A673 (cell line): Measurements from ENCODE around the gene CRISPLD2. TPM values are rescaled to one million over a fixed set of nuclear protein-coding genes. Genes with fewer than 3 reads are reported as not detected.

ENCODE experiments used
- BruUV-seq: library from RNA; stranded (reverse); fragments of 400-500 nt; replicated peaks from 2 replicates; lab custom pipeline; 2021; lab: Mats Ljungman, UMichigan
- CTCF ChIA-PET: fragments of 300-600 bp; sonication (Branson Sonifier 250); formaldehyde crosslinking; loops from one replicate; lab custom pipeline; 2022; ENCODE audit warnings: antibody characterized with exemption; lab: Charles Lee
- POLR2A ChIA-PET: fragments of 300-600 bp; sonication (Branson Sonifier 250); formaldehyde crosslinking; loops from one replicate; lab custom pipeline; 2022; ENCODE audit warnings: antibody characterized with exemption; ENCODE audit not compliant: low non-redundant PET; lab: Charles Lee
- DNase-seq: peaks from one replicate; pipeline ENCODE4 v3.0.0-alpha.2; 2015; ENCODE audit warnings: low spot score
- H3K27ac ChIP-seq: fragments of 200-600 bp; sonication (generic); 2 replicates; pipeline ENCODE4 v1.5.1; 2016; ENCODE audit warnings: mixed run types, low read depth, mild to moderate bottlenecking, mixed read lengths, antibody characterized with exemption, low read length; ENCODE audit not compliant: poor library complexity, severe bottlenecking
- H3K27me3 ChIP-seq: fragments of 200-600 bp; sonication (generic); replicated peaks from 2 replicates; pipeline ENCODE4 v1.6.1; 2017; ENCODE audit warnings: mixed run types, low read depth, mild to moderate bottlenecking, mixed read lengths, antibody characterized with exemption, low read length; ENCODE audit not compliant: insufficient read depth, poor library complexity
- H3K36me3 ChIP-seq: fragments of 200-600 bp; sonication (generic); 2 replicates; pipeline ENCODE4 v1.6.1; 2016; ENCODE audit warnings: mixed run types, mild to moderate bottlenecking, mixed read lengths, antibody characterized with exemption, low read length; ENCODE audit not compliant: insufficient read depth, poor library complexity, severe bottlenecking
- H3K4me1 ChIP-seq: fragments of 200-600 bp; sonication (generic); 2 replicates; pipeline ENCODE4 v1.6.1; 2017; ENCODE audit warnings: mixed run types, mild to moderate bottlenecking, mixed read lengths, antibody characterized with exemption, low read length; ENCODE audit not compliant: insufficient read depth, poor library complexity, severe bottlenecking
- H3K4me3 ChIP-seq: fragments of 200-600 bp; sonication (generic); 2 replicates; pipeline ENCODE4 v1.5.1; 2016; ENCODE audit warnings: low read depth, mixed run types, mild to moderate bottlenecking, mixed read lengths, low read length; ENCODE audit not compliant: poor library complexity, severe bottlenecking
- H3K9me3 ChIP-seq: fragments of 200-600 bp; sonication (generic); 2 replicates; pipeline ENCODE4 v1.6.1; 2016; ENCODE audit warnings: mixed run types, low read depth, mild to moderate bottlenecking, mixed read lengths, antibody characterized with exemption, low read length; ENCODE audit not compliant: poor library complexity, severe bottlenecking
- EZH2 ChIP-seq: fragments of 200-600 bp; sonication (generic); IDR thresholded peaks from 2 replicates; pipeline ENCODE4 v1.6.1; 2017; ENCODE audit warnings: borderline replicate concordance, low read depth, mild to moderate bottlenecking, mixed read lengths, antibody characterized with exemption, low read length; ENCODE audit not compliant: poor library complexity, severe bottlenecking
- intact Hi-C: fragments of 100-400 bp; cut with micrococcal nuclease; formaldehyde crosslinking; loops from one replicate; pipeline ENCODE4 v1.10.0; 2022; ENCODE audit not compliant: unreplicated experiment
- total RNA-seq: library from RNA; stranded (reverse); gene quantifications from 2 replicates; pipeline ENCODE4 v1.2.3, GENCODE V29; 2021
- TF ChIP-seq, protein P1 (sequence below): fragments of 300-800, 200-600 bp; sonication (generic); conservative IDR thresholded peaks from 2 replicates; pipeline ENCODE4 v1.5.1; 2017; ENCODE audit warnings: low read depth, mild to moderate bottlenecking, antibody characterized with exemption, low read length, moderate library complexity, mixed read lengths

The CRISPLD2 gene
- total RNA-seq, 1 experiment from 2014 or later = 0.32 TPM

- no peak overlapping the region for H3K27ac ChIP-seq
- no peaks in the 10 kb centered on the region for H3K36me3 ChIP-seq
- H3K4me3 ChIP-seq = no peak overlapping the region
- BruUV-seq = no TSS peak
- no peak for DNase-seq
- H3K9me3 ChIP-seq = no peaks in the 10 kb centered on the region
- intact Hi-C loops = no loop called here
- H3K4me1 ChIP-seq = no peaks in the 10 kb centered on the region
- CTCF ChIA-PET = no interaction called here
- TF ChIP-seq EZH2 = no peak
- TF ChIP-seq, protein P1, sequence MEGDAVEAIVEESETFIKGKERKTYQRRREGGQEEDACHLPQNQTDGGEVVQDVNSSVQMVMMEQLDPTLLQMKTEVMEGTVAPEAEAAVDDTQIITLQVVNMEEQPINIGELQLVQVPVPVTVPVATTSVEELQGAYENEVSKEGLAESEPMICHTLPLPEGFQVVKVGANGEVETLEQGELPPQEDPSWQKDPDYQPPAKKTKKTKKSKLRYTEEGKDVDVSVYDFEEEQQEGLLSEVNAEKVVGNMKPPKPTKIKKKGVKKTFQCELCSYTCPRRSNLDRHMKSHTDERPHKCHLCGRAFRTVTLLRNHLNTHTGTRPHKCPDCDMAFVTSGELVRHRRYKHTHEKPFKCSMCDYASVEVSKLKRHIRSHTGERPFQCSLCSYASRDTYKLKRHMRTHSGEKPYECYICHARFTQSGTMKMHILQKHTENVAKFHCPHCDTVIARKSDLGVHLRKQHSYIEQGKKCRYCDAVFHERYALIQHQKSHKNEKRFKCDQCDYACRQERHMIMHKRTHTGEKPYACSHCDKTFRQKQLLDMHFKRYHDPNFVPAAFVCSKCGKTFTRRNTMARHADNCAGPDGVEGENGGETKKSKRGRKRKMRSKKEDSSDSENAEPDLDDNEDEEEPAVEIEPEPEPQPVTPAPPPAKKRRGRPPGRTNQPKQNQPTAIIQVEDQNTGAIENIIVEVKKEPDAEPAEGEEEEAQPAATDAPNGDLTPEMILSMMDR = no peak
- no peaks in the 10 kb centered on the region for H3K27me3 ChIP-seq
- POLR2A ChIA-PET = no interaction called here
Measured at GRCh38 chr16:84892097-84892496, 72.3 kb downstream of the CRISPLD2 start.

- ChIA-PET CTCF (no interaction called here), POLR2A (no interaction called here)
- H3K4me3 ChIP-seq = no peak overlapping the region
- no peak overlapping the region for H3K27ac ChIP-seq
- H3K4me1 ChIP-seq = no peaks in the 10 kb centered on the region
- TF ChIP-seq, protein P1 = no peak
- no peak for TF ChIP-seq EZH2
- no peak for DNase-seq
- no TSS peak for BruUV-seq
- no peaks in the 10 kb centered on the region for H3K9me3 ChIP-seq
- intact Hi-C loops = no loop called here
- no peaks in the 10 kb centered on the region for H3K36me3 ChIP-seq
- H3K27me3 ChIP-seq = no peaks in the 10 kb centered on the region
Measured at GRCh38 chr16:84893467-84893848, 73.7 kb downstream of the CRISPLD2 start.

GRCh38 chr16:84893849-84894599, 74.2 kb downstream of the CRISPLD2 start:
- Histone ChIP-seq H3K4me1 (no peaks in the 10 kb centered on the region), H3K36me3 (no peaks in the 10 kb centered on the region), H3K9me3 (no peaks in the 10 kb centered on the region), H3K27me3 (no peaks in the 10 kb centered on the region), H3K4me3 (no peak overlapping the region), H3K27ac (no peak overlapping the region)
- BruUV-seq = no TSS peak
- DNase-seq = no peak
- intact Hi-C loops = no loop called here
- POLR2A ChIA-PET = no interaction called here
- CTCF ChIA-PET = no interaction called here
- TF ChIP-seq EZH2 = no peak
- TF ChIP-seq, protein P1 = no peak
